IMR-90 (cell line): ENCODE measurements around the gene TMEM163. TPM values are rescaled to one million over a fixed set of nuclear protein-coding genes. Genes with fewer than 3 reads are reported as not detected.

ENCODE experiments used
- ATAC-seq: fragments of 200-7000 bp; cut with Tn5 transposase; 2 replicates; pipeline ENCODE4 v1.9.1; 2020; ENCODE audit warnings: low read depth, mild to moderate bottlenecking, moderate library complexity
- BruUV-seq: library from RNA; stranded (reverse); fragments of 400-500 nt; replicated peaks from 2 replicates; lab custom pipeline; 2021; lab: Mats Ljungman, UMichigan
- CTCF ChIA-PET: fragments of 300-600 bp; formaldehyde crosslinking; extraction: SDS; loops from one replicate; lab custom pipeline; 2021; ENCODE audit warnings: antibody characterized with exemption; lab: Yijun Ruan, JAX
- POLR2A ChIA-PET: fragments of 300-600 bp; sonication (Branson Sonifier 250); formaldehyde crosslinking; loops from one replicate; lab custom pipeline; 2022; ENCODE audit warnings: antibody characterized with exemption; ENCODE audit not compliant: unreplicated experiment; lab: Charles Lee
- DNase-seq: peaks from one replicate; pipeline ENCODE4 v3.0.0; 2013
- H2AFZ ChIP-seq: replicated peaks from 2 replicates; pipeline ENCODE3; 2013; ENCODE audit warnings: low read length, mild to moderate bottlenecking; ENCODE audit not compliant: poor library complexity
- H2AK5ac ChIP-seq: 2 replicates; pipeline ENCODE4 v1.6.1; 2013; ENCODE audit warnings: low read depth, low read length, inconsistent platforms
- H2AK9ac ChIP-seq: replicated peaks from 2 replicates; pipeline ENCODE3; 2013; ENCODE audit warnings: mild to moderate bottlenecking, low read depth, low read length, moderate library complexity; ENCODE audit not compliant: poor library complexity
- H2BK120ac ChIP-seq: 2 replicates; pipeline ENCODE4 v1.6.1; 2013; ENCODE audit warnings: low read depth, low read length, inconsistent platforms
- H2BK15ac ChIP-seq: 3 replicates; pipeline ENCODE4 v1.6.1; 2013; ENCODE audit warnings: low read depth, low read length, inconsistent platforms
- H2BK20ac ChIP-seq: 2 replicates; pipeline ENCODE4 v1.6.1; 2013; ENCODE audit warnings: low read depth, mild to moderate bottlenecking, inconsistent platforms, low read length, moderate library complexity
- H2BK5ac ChIP-seq: 2 replicates; pipeline ENCODE4 v1.6.1; 2013; ENCODE audit warnings: mild to moderate bottlenecking, low read depth, low read length, inconsistent platforms; ENCODE audit not compliant: poor library complexity, severe bottlenecking
- H3K14ac ChIP-seq: replicated peaks from 2 replicates; pipeline ENCODE4 v1.6.1; 2013; ENCODE audit warnings: low read depth, low read length, inconsistent platforms
- H3K18ac ChIP-seq: 2 replicates; pipeline ENCODE4 v1.6.1; 2013; ENCODE audit warnings: low read depth, low read length, control low read depth
- H3K23ac ChIP-seq: 2 replicates; pipeline ENCODE4 v1.6.1; 2013; ENCODE audit warnings: low read depth, low read length, inconsistent platforms
- H3K27ac ChIP-seq: 2 replicates; pipeline ENCODE4 v1.5.1; 2013; ENCODE audit warnings: mild to moderate bottlenecking, control low read depth, low read length; ENCODE audit not compliant: insufficient read depth
- H3K27me3 ChIP-seq: 2 replicates; pipeline ENCODE4 v1.6.1; 2013; ENCODE audit warnings: low read length; ENCODE audit not compliant: control insufficient read depth, insufficient read depth
- H3K36me3 ChIP-seq: 2 replicates; pipeline ENCODE4 v1.6.1; 2013; ENCODE audit warnings: low read length, mixed read lengths; ENCODE audit not compliant: control insufficient read depth, insufficient read depth
- H3K4ac ChIP-seq: 2 replicates; pipeline ENCODE4 v1.6.1; 2013; ENCODE audit warnings: low read depth, low read length, inconsistent platforms
- H3K4me1 ChIP-seq: 2 replicates; pipeline ENCODE4 v1.6.1; 2013; ENCODE audit warnings: low read length, mixed read lengths; ENCODE audit not compliant: control insufficient read depth, insufficient read depth
- H3K4me2 ChIP-seq: 2 replicates; pipeline ENCODE4 v1.6.1; 2013; ENCODE audit warnings: low read depth, mild to moderate bottlenecking, control low read depth, low read length, moderate library complexity
- H3K4me3 ChIP-seq: 2 replicates; pipeline ENCODE4 v1.5.1; 2013; ENCODE audit warnings: low read depth, mild to moderate bottlenecking, control low read depth, low read length, moderate library complexity; ENCODE audit not compliant: insufficient read depth
- H3K56ac ChIP-seq: 2 replicates; pipeline ENCODE4 v1.6.1; 2013; ENCODE audit warnings: low read length, inconsistent platforms; ENCODE audit not compliant: insufficient read depth; ENCODE audit errors: extremely low read depth
- H3K79me1 ChIP-seq, 2 experiments: 2 replicates each; pipeline ENCODE4 v1.6.1; 2013; ENCODE audit warnings: low read length in 2 of 2, inconsistent platforms in 1 of 2, low read depth in 1 of 2
- H3K9ac ChIP-seq: 2 replicates; pipeline ENCODE4 v1.6.1; 2013; ENCODE audit warnings: low read depth, low read length, control low read depth
- H3K9me1 ChIP-seq: 2 replicates; pipeline ENCODE4 v1.6.1; 2013; ENCODE audit warnings: low read length, inconsistent platforms; ENCODE audit not compliant: insufficient read depth
- H3K9me3 ChIP-seq: 2 replicates; pipeline ENCODE4 v1.6.1; 2013; ENCODE audit warnings: low read length; ENCODE audit not compliant: control insufficient read depth, insufficient read depth
- H4K20me1 ChIP-seq: 2 replicates; pipeline ENCODE4 v1.6.1; 2013; ENCODE audit warnings: low read length, inconsistent platforms; ENCODE audit not compliant: insufficient read depth
- H4K5ac ChIP-seq: 2 replicates; pipeline ENCODE4 v1.6.1; 2013; ENCODE audit warnings: mild to moderate bottlenecking, low read depth, low read length, control low read depth
- H4K8ac ChIP-seq, 2 experiments: 2 replicates each; pipeline ENCODE4 v1.6.1; 2013; ENCODE audit warnings: low read depth in 2 of 2, low read length in 2 of 2, control low read depth in 1 of 2, inconsistent platforms in 1 of 2
- H4K91ac ChIP-seq: 2 replicates; pipeline ENCODE4 v1.6.1; 2013; ENCODE audit warnings: low read depth, low read length, inconsistent platforms; ENCODE audit not compliant: insufficient read depth
- BHLHE40 ChIP-seq: fragments of 150-350 bp; IDR thresholded peaks from 2 replicates; pipeline ENCODE4 v1.6.1; 2016; ENCODE audit warnings: mild to moderate bottlenecking, low read depth, low read length
- CEBPB ChIP-seq: IDR thresholded peaks from 2 replicates; pipeline ENCODE4 v1.6.1; 2012; ENCODE audit warnings: low read depth, low read length, improper control_type of control experiment
- CHD1 ChIP-seq: IDR thresholded peaks from 2 replicates; pipeline ENCODE4 v1.6.1; 2012; ENCODE audit warnings: low read depth, low read length, improper control_type of control experiment
- FOS ChIP-seq: fragments of 150-350 bp; IDR thresholded peaks from 2 replicates; pipeline ENCODE4 v1.6.1; 2016; ENCODE audit warnings: low read depth, low read length
- MAFK ChIP-seq: IDR thresholded peaks from 2 replicates; pipeline ENCODE4 v1.6.1; 2012; ENCODE audit warnings: low read depth, low read length, improper control_type of control experiment
- MAZ ChIP-seq: IDR thresholded peaks from 2 replicates; pipeline ENCODE4 v1.6.1; 2012; ENCODE audit warnings: low read depth, mild to moderate bottlenecking, low read length, improper control_type of control experiment, moderate library complexity, borderline replicate concordance
- MXI1 ChIP-seq: IDR thresholded peaks from 2 replicates; pipeline ENCODE4 v1.6.1; 2012; ENCODE audit warnings: low read depth, mild to moderate bottlenecking, low read length, moderate library complexity, borderline replicate concordance
- NFE2L2 ChIP-seq: fragments of 150-350 bp; IDR thresholded peaks from 2 replicates; pipeline ENCODE4 v1.6.1; 2016; ENCODE audit warnings: low read depth, mild to moderate bottlenecking, low read length
- POLR2A ChIP-seq: IDR thresholded peaks from 2 replicates; pipeline ENCODE4 v1.6.1; 2012; ENCODE audit warnings: mild to moderate bottlenecking, low read depth, low read length
- RAD21 ChIP-seq: IDR thresholded peaks from 2 replicates; pipeline ENCODE4 v1.6.1; 2012; ENCODE audit warnings: low read length, improper control_type of control experiment
- RCOR1 ChIP-seq: IDR thresholded peaks from 2 replicates; pipeline ENCODE4 v1.6.1; 2012; ENCODE audit warnings: mild to moderate bottlenecking, low read length, improper control_type of control experiment; ENCODE audit not compliant: insufficient replicate concordance
- RFX5 ChIP-seq: IDR thresholded peaks from 2 replicates; pipeline ENCODE4 v1.8.0; 2012; ENCODE audit warnings: low read depth, mild to moderate bottlenecking, low read length, moderate library complexity
- SMC3 ChIP-seq: fragments of 150-350 bp; IDR thresholded peaks from 2 replicates; pipeline ENCODE4 v1.6.1; 2016; ENCODE audit warnings: low read depth, mild to moderate bottlenecking, antibody characterized with exemption, low read length, moderate library complexity
- WGBS, 2 experiments: methylation state at CpG; one replicate each; pipeline versions ENCODE4 v1.1.5 to v1.1.7; 2013; ENCODE audit warnings: missing lambda C conversion rate in 2 of 2; ENCODE audit not compliant: insufficient read length in 1 of 2; ENCODE audit errors: extremely low coverage in 2 of 2; 5-methylcytosine and 5-hydroxymethylcytosine counted together
- dilution Hi-C: fragments of 300-500 bp; cut with HindIII; formaldehyde crosslinking; loops from one replicate; pipeline ENCODE4 v1.14.3; 2018; ENCODE audit warnings: low sequenced_read_pairs; ENCODE audit not compliant: unreplicated experiment
- in situ Hi-C: fragments of 300-500 bp; cut with MboI; formaldehyde crosslinking; loops from 3 replicates; pipeline ENCODE4 v1.14.3; 2019; ENCODE audit warnings: low sequenced_read_pairs, inconsistent platforms, mixed read lengths
- intact Hi-C: fragments of 100-400 bp; cut with micrococcal nuclease; formaldehyde crosslinking; loops from 2 replicates; pipeline ENCODE4 v1.10.0; 2022
- polyA plus RNA-seq, 3 experiments: library from polyadenylated mRNA; depleted of rRNA; stranded (reverse); fragments of >200 nt; gene quantifications; 2 replicates each; pipeline ENCODE4 v1.2.3, GENCODE V29; 2012; ENCODE audit warnings: low replicate concordance in 1 of 3
- total RNA-seq: library from RNA; depleted of rRNA; stranded (reverse); fragments of >200 nt; gene quantifications from 2 replicates; pipeline ENCODE4 v1.2.3, GENCODE V29; 2012
- TF ChIP-seq, protein P1 (sequence below): fragments of 150-350 bp; IDR thresholded peaks from 2 replicates; pipeline ENCODE4 v1.6.1; 2017; ENCODE audit warnings: mild to moderate bottlenecking, antibody characterized with exemption, low read length, low read depth
- TF ChIP-seq, protein P2 (sequence below): conservative IDR thresholded peaks from 2 replicates; pipeline ENCODE4 v1.5.1; 2012; ENCODE audit warnings: mild to moderate bottlenecking, low read depth, low read length, improper control_type of control experiment
- TF ChIP-seq, protein P3 (sequence below): fragments of 150-350 bp; IDR thresholded peaks from 2 replicates; pipeline ENCODE4 v1.6.1; 2016; ENCODE audit warnings: low read depth, mild to moderate bottlenecking, low read length, moderate library complexity, borderline replicate concordance

The TMEM163 gene
- total and polyA plus RNA-seq, 2 of the 4 experiments (the other 2 are of a cell fraction) = not detected

DNA sequence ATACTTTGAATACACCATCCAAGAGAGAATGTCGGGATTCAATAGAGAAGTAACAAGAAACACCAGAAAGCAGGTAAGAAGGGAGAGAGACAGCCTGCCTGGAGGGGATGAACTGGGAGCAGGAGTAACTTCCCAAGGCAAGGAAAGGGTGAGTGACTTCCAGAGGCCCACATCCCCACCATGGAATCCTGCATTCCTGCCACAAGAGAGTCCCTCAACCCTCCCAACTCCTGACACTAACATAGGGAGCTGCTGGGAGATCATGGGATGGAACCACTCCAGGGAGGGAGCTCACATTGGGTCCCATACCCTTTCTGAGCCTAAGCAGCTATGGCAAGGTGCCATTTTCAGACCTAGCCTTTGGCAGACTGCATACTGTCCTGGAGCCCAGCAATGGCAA, 5.5 kb upstream of the TMEM163 start:
- Histone ChIP-seq H3K79me1 (no peaks in the 10 kb centered on the region), H4K91ac (no peak overlapping the region), H3K23ac (no peak overlapping the region), H4K20me1 (no peaks in the 10 kb centered on the region), H3K4me2 (no peak overlapping the region), H3K9me1 (no peaks in the 10 kb centered on the region), H3K4ac (no peak overlapping the region), H2BK20ac (no peak overlapping the region), H3K9ac (no peak overlapping the region), H2AK5ac (no peak overlapping the region), H3K56ac (no peak overlapping the region), H3K9me3 (no peaks in the 10 kb centered on the region), H3K14ac (no peak overlapping the region), H3K36me3 (no peaks in the 10 kb centered on the region), H2BK15ac (no peak overlapping the region), H2BK120ac (no peak overlapping the region), H4K5ac (no peak overlapping the region), H3K27ac (no peak overlapping the region), H2AFZ (no peak overlapping the region), H3K4me1 (no peaks in the 10 kb centered on the region), H4K8ac (no peak overlapping the region), H2BK5ac (no peak overlapping the region), H3K18ac (no peak overlapping the region), H2AK9ac (no peak overlapping the region), H3K27me3 (peaks cover 21% of the 10 kb centered on the region), H3K4me3 (no peak overlapping the region)
- DNase-seq (no peak), ATAC-seq (no peak)
- intact Hi-C loops (no loop called here), dilution Hi-C loops (no loop called here), in situ Hi-C loops (no loop called here)
- WGBS, 2 experiments = no CpG with 5 or more reads among the region's 1 CpG
- ChIA-PET CTCF (no interaction called here), POLR2A (no interaction called here)
- no TSS peak for BruUV-seq
- TF ChIP-seq, protein P1, sequence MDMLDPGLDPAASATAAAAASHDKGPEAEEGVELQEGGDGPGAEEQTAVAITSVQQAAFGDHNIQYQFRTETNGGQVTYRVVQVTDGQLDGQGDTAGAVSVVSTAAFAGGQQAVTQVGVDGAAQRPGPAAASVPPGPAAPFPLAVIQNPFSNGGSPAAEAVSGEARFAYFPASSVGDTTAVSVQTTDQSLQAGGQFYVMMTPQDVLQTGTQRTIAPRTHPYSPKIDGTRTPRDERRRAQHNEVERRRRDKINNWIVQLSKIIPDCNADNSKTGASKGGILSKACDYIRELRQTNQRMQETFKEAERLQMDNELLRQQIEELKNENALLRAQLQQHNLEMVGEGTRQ = no peak
- no peak for TF ChIP-seq MXI1
- TF ChIP-seq MAZ = no peak
- TF ChIP-seq CHD1 = no peak
- no peak for TF ChIP-seq NFE2L2
- TF ChIP-seq SMC3 = no peak
- TF ChIP-seq RCOR1 = no peak
- TF ChIP-seq, protein P2, sequence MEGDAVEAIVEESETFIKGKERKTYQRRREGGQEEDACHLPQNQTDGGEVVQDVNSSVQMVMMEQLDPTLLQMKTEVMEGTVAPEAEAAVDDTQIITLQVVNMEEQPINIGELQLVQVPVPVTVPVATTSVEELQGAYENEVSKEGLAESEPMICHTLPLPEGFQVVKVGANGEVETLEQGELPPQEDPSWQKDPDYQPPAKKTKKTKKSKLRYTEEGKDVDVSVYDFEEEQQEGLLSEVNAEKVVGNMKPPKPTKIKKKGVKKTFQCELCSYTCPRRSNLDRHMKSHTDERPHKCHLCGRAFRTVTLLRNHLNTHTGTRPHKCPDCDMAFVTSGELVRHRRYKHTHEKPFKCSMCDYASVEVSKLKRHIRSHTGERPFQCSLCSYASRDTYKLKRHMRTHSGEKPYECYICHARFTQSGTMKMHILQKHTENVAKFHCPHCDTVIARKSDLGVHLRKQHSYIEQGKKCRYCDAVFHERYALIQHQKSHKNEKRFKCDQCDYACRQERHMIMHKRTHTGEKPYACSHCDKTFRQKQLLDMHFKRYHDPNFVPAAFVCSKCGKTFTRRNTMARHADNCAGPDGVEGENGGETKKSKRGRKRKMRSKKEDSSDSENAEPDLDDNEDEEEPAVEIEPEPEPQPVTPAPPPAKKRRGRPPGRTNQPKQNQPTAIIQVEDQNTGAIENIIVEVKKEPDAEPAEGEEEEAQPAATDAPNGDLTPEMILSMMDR = no peak
- no peak for TF ChIP-seq BHLHE40
- TF ChIP-seq RAD21 = no peak
- TF ChIP-seq RFX5 = no peak
- TF ChIP-seq FOS = no peak
- no peak for TF ChIP-seq CEBPB
- TF ChIP-seq MAFK = no peak
- no peak for TF ChIP-seq POLR2A
- TF ChIP-seq, protein P3, sequence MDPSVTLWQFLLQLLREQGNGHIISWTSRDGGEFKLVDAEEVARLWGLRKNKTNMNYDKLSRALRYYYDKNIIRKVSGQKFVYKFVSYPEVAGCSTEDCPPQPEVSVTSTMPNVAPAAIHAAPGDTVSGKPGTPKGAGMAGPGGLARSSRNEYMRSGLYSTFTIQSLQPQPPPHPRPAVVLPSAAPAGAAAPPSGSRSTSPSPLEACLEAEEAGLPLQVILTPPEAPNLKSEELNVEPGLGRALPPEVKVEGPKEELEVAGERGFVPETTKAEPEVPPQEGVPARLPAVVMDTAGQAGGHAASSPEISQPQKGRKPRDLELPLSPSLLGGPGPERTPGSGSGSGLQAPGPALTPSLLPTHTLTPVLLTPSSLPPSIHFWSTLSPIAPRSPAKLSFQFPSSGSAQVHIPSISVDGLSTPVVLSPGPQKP = no peak
